ENCODE results near the gene LIPH.
"Not testable (repeated sequence)": the region's sequence is repeated elsewhere in the genome, so short reads cannot be mapped to it uniquely, and the experiment has no call there.

Gene LIPH

DNA sequence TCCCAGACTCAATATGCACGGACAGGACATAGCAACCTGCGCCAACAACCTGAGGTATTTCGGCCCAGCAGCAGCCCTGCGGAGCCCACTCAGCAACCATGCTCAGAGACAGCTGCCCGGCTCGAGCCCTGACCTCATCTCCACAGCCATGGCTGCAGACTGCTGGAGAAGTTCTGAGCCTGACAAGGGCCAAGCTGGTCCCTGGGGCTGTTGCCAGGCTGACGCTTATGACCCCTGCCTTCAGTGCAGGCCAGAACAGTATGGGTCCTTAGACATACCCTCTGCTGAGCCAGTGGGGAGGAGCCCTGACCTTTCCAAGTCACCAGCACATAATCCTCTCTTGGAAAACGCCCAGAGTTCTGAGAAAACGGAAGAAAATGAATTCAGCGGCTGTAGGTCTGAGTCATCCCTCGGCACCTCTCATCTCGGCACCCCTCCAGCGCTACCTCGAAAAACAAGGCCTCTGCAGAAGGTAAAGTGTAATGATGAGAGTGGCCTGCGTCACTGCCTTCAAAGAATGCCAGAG lies 79.0 kb downstream of the LIPH start:
- H3K36me3 ChIP-seq (ENCODE audit: control insufficient read depth in 1 of 2, insufficient read depth in 2 of 2, low read length in 2 of 2) = peaks cover 21 to 52% of the 10 kb centered on the region in 2 donors
- H3K9ac ChIP-seq (ENCODE audit: low read depth in 1 of 2, low read length in 2 of 2) = no peak overlapping the region
- H3K27ac ChIP-seq (ENCODE audit: low read depth, low read length) = no peak overlapping the region
- no peak overlapping the region for H3K4me3 ChIP-seq (ENCODE audit: low read depth in 1 of 2, low read length in 2 of 2)
- no peaks in the 10 kb centered on the region for H3K9me3 ChIP-seq (ENCODE audit: control insufficient read depth in 1 of 2, low read length in 2 of 2)
- H3K27me3 ChIP-seq (ENCODE audit: control insufficient read depth in 1 of 2, insufficient read depth in 2 of 2, low read length in 2 of 2) = no peaks in the 10 kb centered on the region
- H3K4me1 ChIP-seq (ENCODE audit: control insufficient read depth in 1 of 2, insufficient read depth in 2 of 2, low read length in 2 of 2) = peaks cover 6 to 13% of the 10 kb centered on the region in 2 donors

DNA sequence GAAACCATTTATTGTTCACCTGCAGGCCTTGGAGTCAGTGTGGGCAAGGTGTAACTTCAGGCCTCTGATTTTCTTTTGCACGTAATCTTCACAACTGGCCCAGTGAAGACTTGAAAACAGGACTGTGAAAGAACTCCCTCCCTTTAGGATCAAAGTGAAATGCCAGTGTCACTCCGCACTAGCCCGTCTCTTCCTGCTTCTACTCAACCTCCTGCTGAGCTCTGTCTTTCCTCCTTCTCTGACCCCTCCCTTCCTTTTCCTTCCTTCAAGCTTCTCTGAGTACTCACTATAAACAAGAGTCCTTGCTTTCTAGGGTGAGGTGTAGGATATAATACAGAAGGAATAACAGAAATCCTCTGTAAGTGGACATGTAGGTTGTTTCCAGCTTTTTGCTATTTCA lies 82.1 kb downstream of the LIPH start:
- peaks cover 31 to 64% of the 10 kb centered on the region in 2 donors for H3K36me3 ChIP-seq (ENCODE audit: control insufficient read depth in 1 of 2, insufficient read depth in 2 of 2, low read length in 2 of 2)

DNA sequence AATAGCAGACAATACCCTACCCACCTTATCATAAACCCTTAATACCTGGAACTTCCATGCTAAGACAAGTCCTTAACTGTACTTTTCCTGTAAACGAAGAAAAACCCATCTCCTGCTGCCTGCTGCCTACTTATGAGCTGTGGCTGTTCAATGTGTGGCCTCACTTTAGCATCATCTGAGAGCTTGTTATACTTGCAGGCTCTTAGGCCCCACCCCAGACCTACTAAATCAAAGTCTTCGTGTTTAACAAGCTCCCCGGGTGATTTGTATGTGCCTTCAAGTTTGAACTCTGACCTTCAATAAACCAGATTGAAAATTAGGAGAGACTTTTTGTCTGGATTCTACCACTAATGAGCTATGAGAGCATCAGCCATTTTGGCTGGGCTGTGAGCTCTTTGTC lies 82.8 kb downstream of the LIPH start:
- no peak overlapping the region for H3K27ac ChIP-seq (ENCODE audit: low read depth, low read length)
- H3K36me3 ChIP-seq (ENCODE audit: control insufficient read depth in 1 of 2, insufficient read depth in 2 of 2, low read length in 2 of 2) = peaks cover 27 to 64% of the 10 kb centered on the region in 2 donors
- no peak overlapping the region for H3K9ac ChIP-seq (ENCODE audit: low read depth in 1 of 2, low read length in 2 of 2)
- no peaks in the 10 kb centered on the region for H3K27me3 ChIP-seq (ENCODE audit: control insufficient read depth in 1 of 2, insufficient read depth in 2 of 2, low read length in 2 of 2)
- no peak overlapping the region for H3K4me3 ChIP-seq (ENCODE audit: low read depth in 1 of 2, low read length in 2 of 2)
- no peaks in the 10 kb centered on the region for H3K4me1 ChIP-seq (ENCODE audit: control insufficient read depth in 1 of 2, insufficient read depth in 2 of 2, low read length in 2 of 2)
- no peaks in the 10 kb centered on the region for H3K9me3 ChIP-seq (ENCODE audit: control insufficient read depth in 1 of 2, low read length in 2 of 2)

More for the DNA sequence above, 82.1 kb downstream of the LIPH start:
- Histone ChIP-seq H3K4me3 (ENCODE audit: low read depth in 1 of 2, low read length in 2 of 2) (no peak overlapping the region), H3K27me3 (ENCODE audit: control insufficient read depth in 1 of 2, insufficient read depth in 2 of 2, low read length in 2 of 2) (no peaks in the 10 kb centered on the region), H3K27ac (ENCODE audit: low read depth, low read length) (no peak overlapping the region), H3K9ac (ENCODE audit: low read depth in 1 of 2, low read length in 2 of 2) (no peak overlapping the region), H3K4me1 (ENCODE audit: control insufficient read depth in 1 of 2, insufficient read depth in 2 of 2, low read length in 2 of 2) (no peaks in the 10 kb centered on the region), H3K9me3 (ENCODE audit: control insufficient read depth in 1 of 2, low read length in 2 of 2) (no peaks in the 10 kb centered on the region)

DNA sequence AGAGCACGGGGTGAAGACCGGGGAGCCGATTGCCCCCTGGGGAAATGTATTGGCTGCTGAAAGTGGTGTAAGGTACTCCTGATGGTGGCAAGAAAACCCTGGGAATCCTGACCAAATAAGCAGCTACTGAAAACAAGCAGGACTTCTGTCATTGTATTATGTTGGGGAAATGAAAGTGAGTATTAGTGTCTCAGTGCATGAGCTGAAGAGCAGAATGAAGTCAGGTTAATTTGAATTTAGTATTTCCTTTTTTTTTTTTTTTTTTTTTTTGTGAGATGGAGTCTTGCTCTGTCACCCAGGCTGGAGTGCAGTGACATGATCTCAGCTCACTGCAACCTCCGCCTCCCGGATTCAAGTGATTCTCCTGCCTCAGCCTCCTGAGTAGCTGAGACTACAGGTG lies 86.3 kb downstream of the LIPH start:
- H3K4me3 ChIP-seq (ENCODE audit: low read depth in 1 of 2, low read length in 2 of 2); H3K9me3 ChIP-seq (ENCODE audit: control insufficient read depth in 1 of 2, low read length in 2 of 2); H3K9ac ChIP-seq (ENCODE audit: low read depth in 1 of 2, low read length in 2 of 2); H3K4me1 ChIP-seq (ENCODE audit: control insufficient read depth in 1 of 2, insufficient read depth in 2 of 2, low read length in 2 of 2); H3K27me3 ChIP-seq (ENCODE audit: control insufficient read depth in 1 of 2, insufficient read depth in 2 of 2, low read length in 2 of 2); H3K27ac ChIP-seq (ENCODE audit: low read depth, low read length): not testable (repeated sequence)
- peaks cover 31 to 67% of the 10 kb centered on the region in 2 donors for H3K36me3 ChIP-seq (ENCODE audit: control insufficient read depth in 1 of 2, insufficient read depth in 2 of 2, low read length in 2 of 2)

DNA sequence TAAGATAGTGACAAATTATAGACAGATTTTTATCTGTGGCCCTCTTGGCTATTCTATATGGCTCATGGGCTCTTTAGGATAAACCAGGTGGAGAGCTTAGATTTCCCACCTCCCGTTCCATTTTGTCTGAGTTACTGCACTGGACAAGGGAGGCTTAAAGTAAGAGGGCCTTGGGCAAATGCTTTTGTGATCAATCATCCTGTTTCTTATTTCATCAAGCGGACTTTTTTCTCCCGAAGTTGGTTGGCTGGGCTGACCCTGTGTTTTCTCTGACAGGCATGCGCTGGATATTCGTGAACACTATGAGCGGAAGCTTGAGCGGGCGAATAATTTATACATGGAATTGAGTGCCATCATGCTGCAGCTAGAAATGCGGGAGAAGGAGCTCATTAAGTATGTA lies 86.9 kb downstream of the LIPH start:
- Histone ChIP-seq H3K4me3 (ENCODE audit: low read depth in 1 of 2, low read length in 2 of 2) (no peak overlapping the region), H3K9ac (ENCODE audit: low read depth in 1 of 2, low read length in 2 of 2) (no peak overlapping the region), H3K36me3 (ENCODE audit: control insufficient read depth in 1 of 2, insufficient read depth in 2 of 2, low read length in 2 of 2) (peaks cover 31 to 68% of the 10 kb centered on the region in 2 donors), H3K27me3 (ENCODE audit: control insufficient read depth in 1 of 2, insufficient read depth in 2 of 2, low read length in 2 of 2) (no peaks in the 10 kb centered on the region), H3K9me3 (ENCODE audit: control insufficient read depth in 1 of 2, low read length in 2 of 2) (no peaks in the 10 kb centered on the region), H3K4me1 (ENCODE audit: control insufficient read depth in 1 of 2, insufficient read depth in 2 of 2, low read length in 2 of 2) (no peaks in the 10 kb centered on the region), H3K27ac (ENCODE audit: low read depth, low read length) (no peak overlapping the region)

DNA sequence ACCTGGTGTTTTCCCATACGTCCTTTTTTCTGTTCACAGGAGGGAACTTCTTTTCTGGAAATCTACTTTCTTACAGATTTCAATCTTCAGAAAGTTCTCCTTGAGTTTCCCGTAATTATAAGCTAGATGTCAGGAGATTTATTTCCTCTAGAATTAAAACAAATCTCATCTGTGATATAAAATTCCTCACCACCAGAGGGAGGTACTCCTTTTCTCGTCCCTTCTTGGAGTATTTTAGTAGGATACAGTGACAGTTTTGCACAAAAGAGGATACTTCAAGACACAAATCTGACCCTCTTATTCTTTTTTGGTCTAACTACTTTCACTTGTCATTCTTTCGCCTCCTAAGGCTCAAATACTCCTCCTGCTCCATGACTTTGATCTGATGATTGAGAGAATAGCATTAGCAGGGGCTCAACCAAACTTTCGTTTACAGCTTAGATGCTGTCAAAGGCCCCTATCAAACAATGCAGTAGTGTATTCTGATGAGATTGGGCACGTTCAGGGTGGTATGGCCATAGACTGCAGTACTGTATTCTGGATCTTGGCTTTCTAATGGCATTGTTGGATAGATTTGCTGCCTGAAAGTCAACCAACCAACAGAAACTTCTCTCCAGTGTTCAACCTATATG lies 91.6 kb downstream of the LIPH start:
- H3K9me3 ChIP-seq (ENCODE audit: control insufficient read depth in 1 of 2, low read length in 2 of 2) = no peaks in the 10 kb centered on the region
- no peak overlapping the region for H3K9ac ChIP-seq (ENCODE audit: low read depth in 1 of 2, low read length in 2 of 2)
- H3K27ac ChIP-seq (ENCODE audit: low read depth, low read length) = no peak overlapping the region
- H3K27me3 ChIP-seq (ENCODE audit: control insufficient read depth in 1 of 2, insufficient read depth in 2 of 2, low read length in 2 of 2) = no peaks in the 10 kb centered on the region
- H3K36me3 ChIP-seq (ENCODE audit: control insufficient read depth in 1 of 2, insufficient read depth in 2 of 2, low read length in 2 of 2) = peaks cover 13 to 58% of the 10 kb centered on the region in 2 donors
- no peaks in the 10 kb centered on the region for H3K4me1 ChIP-seq (ENCODE audit: control insufficient read depth in 1 of 2, insufficient read depth in 2 of 2, low read length in 2 of 2)
- H3K4me3 ChIP-seq (ENCODE audit: low read depth in 1 of 2, low read length in 2 of 2) = no peak overlapping the region

DNA sequence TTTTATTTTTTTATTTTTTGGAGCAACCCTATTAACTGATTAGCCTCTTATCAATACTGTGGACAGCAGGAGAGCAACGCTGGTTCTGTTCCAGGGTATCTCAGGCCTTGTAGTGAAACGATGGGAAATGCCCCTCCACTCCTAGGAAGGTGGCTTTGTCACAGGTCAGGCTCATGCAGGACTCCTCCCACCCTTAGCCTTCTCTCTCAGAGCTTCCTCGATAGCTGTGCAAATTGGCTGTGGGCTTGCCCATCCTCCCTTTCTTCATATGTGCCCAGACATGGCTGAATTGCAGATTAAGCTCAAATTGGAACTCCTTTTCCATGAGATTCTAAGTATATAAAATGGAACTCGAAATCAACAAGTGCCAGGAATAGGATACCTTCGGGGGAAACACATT lies 92.1 kb downstream of the LIPH start:
- H3K4me1 ChIP-seq (ENCODE audit: control insufficient read depth in 1 of 2, insufficient read depth in 2 of 2, low read length in 2 of 2) = no peaks in the 10 kb centered on the region
- no peak overlapping the region for H3K4me3 ChIP-seq (ENCODE audit: low read depth in 1 of 2, low read length in 2 of 2)
- no peaks in the 10 kb centered on the region for H3K27me3 ChIP-seq (ENCODE audit: control insufficient read depth in 1 of 2, insufficient read depth in 2 of 2, low read length in 2 of 2)
- no peak overlapping the region for H3K27ac ChIP-seq (ENCODE audit: low read depth, low read length)
- H3K9me3 ChIP-seq (ENCODE audit: control insufficient read depth in 1 of 2, low read length in 2 of 2) = no peaks in the 10 kb centered on the region
- H3K36me3 ChIP-seq (ENCODE audit: control insufficient read depth in 1 of 2, insufficient read depth in 2 of 2, low read length in 2 of 2) = peaks cover 13 to 53% of the 10 kb centered on the region in 2 donors
- H3K9ac ChIP-seq (ENCODE audit: low read depth in 1 of 2, low read length in 2 of 2) = no peak overlapping the region

DNA sequence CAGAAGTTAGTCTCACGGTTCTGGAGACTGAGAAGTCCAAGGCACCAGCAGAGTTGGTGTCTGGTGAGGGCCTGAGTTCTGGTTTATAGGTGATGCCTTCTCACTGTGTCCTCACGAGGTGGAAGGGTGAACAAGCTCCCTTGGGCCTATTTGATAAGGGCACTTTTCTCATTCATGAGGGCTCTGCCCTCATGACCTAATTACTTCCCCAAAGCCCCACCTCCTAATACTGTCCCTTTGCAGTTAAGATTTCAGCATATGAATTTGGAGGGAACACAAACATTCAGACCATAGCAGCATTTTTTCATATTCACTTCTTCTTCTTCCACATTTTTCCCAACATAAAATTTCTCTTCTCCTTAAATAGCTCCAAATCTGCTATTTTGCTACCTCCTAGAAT lies 95.0 kb downstream of the LIPH start:
- Histone ChIP-seq H3K4me3 (ENCODE audit: low read depth in 1 of 2, low read length in 2 of 2) (no peak overlapping the region), H3K9ac (ENCODE audit: low read depth in 1 of 2, low read length in 2 of 2) (no peak overlapping the region), H3K27me3 (ENCODE audit: control insufficient read depth in 1 of 2, insufficient read depth in 2 of 2, low read length in 2 of 2) (no peaks in the 10 kb centered on the region), H3K4me1 (ENCODE audit: control insufficient read depth in 1 of 2, insufficient read depth in 2 of 2, low read length in 2 of 2) (no peaks in the 10 kb centered on the region), H3K27ac (ENCODE audit: low read depth, low read length) (no peak overlapping the region), H3K36me3 (ENCODE audit: control insufficient read depth in 1 of 2, insufficient read depth in 2 of 2, low read length in 2 of 2) (peaks cover 4 to 35% of the 10 kb centered on the region in 2 donors), H3K9me3 (ENCODE audit: control insufficient read depth in 1 of 2, low read length in 2 of 2) (no peaks in the 10 kb centered on the region)

Data from duodenal mucosa (tissue), 2 donors.